ENCODE measurements around the gene AGPAT1. TPM values are rescaled to one million over a fixed set of nuclear protein-coding genes. Genes with fewer than 3 reads are reported as not detected.
"Not testable (repeated sequence)": the region's sequence is repeated elsewhere in the genome, so short reads cannot be mapped to it uniquely, and the experiment has no call there.

AGPAT1 gene
- total and polyA plus RNA-seq, 7 experiments from 2014 or later = 19.3 to 46.1 (median 29.7) TPM

- no peaks in the 10 kb centered on the region for H3K36me3 Mint-ChIP-seq
- no peaks in the 10 kb centered on the region for H3K36me3 ChIP-seq (ENCODE audit: control insufficient read depth in 2 of 3, insufficient read depth in 3 of 3, low read length in 3 of 3)
- H3K9me3 Mint-ChIP-seq = no peaks in the 10 kb centered on the region
- peaks cover 0 to 10% (median 0%) of the 10 kb centered on the region in 5 donors for H3K27me3 Mint-ChIP-seq
- no peaks in the 10 kb centered on the region for H3K4me1 ChIP-seq (ENCODE audit: control insufficient read depth in 2 of 2, insufficient read depth in 2 of 2, low read length in 2 of 2)
- intact Hi-C loops (cut with micrococcal nuclease) = no loop called here
- no peak overlapping the region for H3K4me3 Mint-ChIP-seq
- H3K27ac Mint-ChIP-seq = peak overlapping the region in 4 of 9 donors; percentile 8 to 84 (median 49)
- peaks cover 0 to 2% (median 0%) of the 10 kb centered on the region in 7 donors for H3K4me1 Mint-ChIP-seq
- no peaks in the 10 kb centered on the region for H3K27me3 ChIP-seq (ENCODE audit: control insufficient read depth in 2 of 2, insufficient read depth in 2 of 2, low read length in 2 of 2)
- no peak overlapping the region for H3K4me3 ChIP-seq (ENCODE audit: low read length)
- CTCF ChIA-PET = no interaction called here
- no peaks in the 10 kb centered on the region for H3K9me3 ChIP-seq (ENCODE audit: control insufficient read depth in 2 of 3, low read length in 3 of 3)
- POLR2A ChIA-PET = interaction anchor here (1.3 to 1.4 kb wide), 2 partner anchors 20 to 21 kb away, joined by 4 to 5 read pairs; partner anchors contain the start of gene GPSM3
- no peak overlapping the region for H3K27ac ChIP-seq (ENCODE audit: low read depth, low read length)
- DNase-seq (no peak), ATAC-seq (no peak)
Observed at GRCh38 chr6:32212076-32212760, 36.3 kb upstream of the AGPAT1 start.

- H3K9me3 Mint-ChIP-seq; H3K4me3 ChIP-seq (ENCODE audit: low read length); H3K9me3 ChIP-seq (ENCODE audit: control insufficient read depth in 2 of 3, low read length in 3 of 3); H3K36me3 Mint-ChIP-seq; ATAC-seq; H3K27me3 ChIP-seq (ENCODE audit: control insufficient read depth in 2 of 2, insufficient read depth in 2 of 2, low read length in 2 of 2); DNase-seq; intact Hi-C loops (cut with micrococcal nuclease); H3K4me1 Mint-ChIP-seq; H3K36me3 ChIP-seq (ENCODE audit: control insufficient read depth in 2 of 3, insufficient read depth in 3 of 3, low read length in 3 of 3); H3K4me1 ChIP-seq (ENCODE audit: control insufficient read depth in 2 of 2, insufficient read depth in 2 of 2, low read length in 2 of 2); H3K27ac Mint-ChIP-seq; H3K27ac ChIP-seq (ENCODE audit: low read depth, low read length); H3K4me3 Mint-ChIP-seq: not testable (repeated sequence)
- H3K27me3 Mint-ChIP-seq = peaks cover 0 to 13% (median 0%) of the 10 kb centered on the region in 5 donors
- ChIA-PET CTCF (interaction anchor here (0.6 kb wide), 1 partner anchor 738 kb away, joined by 3 read pairs; no protein-coding TSS in a partner anchor), POLR2A (interaction anchor here (1.3 kb wide), 1 partner anchor 20 kb away, joined by 5 read pairs; no protein-coding TSS in a partner anchor)
Observed at GRCh38 chr6:32211432-32211831, 35.5 kb upstream of the AGPAT1 start.

- Mint-ChIP-seq H3K4me1 (peaks cover 0 to 2% (median 0%) of the 10 kb centered on the region in 7 donors), H3K9me3 (no peaks in the 10 kb centered on the region), H3K27ac (peak overlapping the region in 3 of 9 donors; percentile 51 to 84 (median 83)), H3K36me3 (no peaks in the 10 kb centered on the region), H3K27me3 (peaks cover 0 to 15% (median 0%) of the 10 kb centered on the region in 5 donors), H3K4me3 (no peak overlapping the region)
- Histone ChIP-seq H3K4me3 (ENCODE audit: low read length) (no peak overlapping the region), H3K36me3 (ENCODE audit: control insufficient read depth in 2 of 3, insufficient read depth in 3 of 3, low read length in 3 of 3) (no peaks in the 10 kb centered on the region), H3K4me1 (ENCODE audit: control insufficient read depth in 2 of 2, insufficient read depth in 2 of 2, low read length in 2 of 2) (no peaks in the 10 kb centered on the region), H3K9me3 (ENCODE audit: control insufficient read depth in 2 of 3, low read length in 3 of 3) (no peaks in the 10 kb centered on the region), H3K27me3 (ENCODE audit: control insufficient read depth in 2 of 2, insufficient read depth in 2 of 2, low read length in 2 of 2) (no peaks in the 10 kb centered on the region), H3K27ac (ENCODE audit: low read depth, low read length) (no peak overlapping the region)
- ChIA-PET POLR2A (no interaction called here), CTCF (no interaction called here)
- DNase-seq (no peak), ATAC-seq (no peak)
- intact Hi-C loops (cut with micrococcal nuclease) = no loop called here
Observed at GRCh38 chr6:32210191-32210601, 34.3 kb upstream of the AGPAT1 start.

GRCh38 chr6:32208996-32209395, 33.1 kb upstream of the AGPAT1 start:
- Histone ChIP-seq H3K27me3 (ENCODE audit: control insufficient read depth in 2 of 2, insufficient read depth in 2 of 2, low read length in 2 of 2) (no peaks in the 10 kb centered on the region), H3K4me1 (ENCODE audit: control insufficient read depth in 2 of 2, insufficient read depth in 2 of 2, low read length in 2 of 2) (no peaks in the 10 kb centered on the region), H3K4me3 (ENCODE audit: low read length) (no peak overlapping the region), H3K36me3 (ENCODE audit: control insufficient read depth in 2 of 3, insufficient read depth in 3 of 3, low read length in 3 of 3) (no peaks in the 10 kb centered on the region), H3K9me3 (ENCODE audit: control insufficient read depth in 2 of 3, low read length in 3 of 3) (no peaks in the 10 kb centered on the region), H3K27ac (ENCODE audit: low read depth, low read length) (no peak overlapping the region)
- POLR2A ChIA-PET = no interaction called here
- DNase-seq = no peak
- Mint-ChIP-seq H3K36me3 (no peaks in the 10 kb centered on the region), H3K27ac (peak overlapping the region in 1 of 9 donors; percentile 23), H3K4me3 (no peak overlapping the region), H3K4me1 (peaks cover 0 to 5% (median 0%) of the 10 kb centered on the region in 7 donors), H3K27me3 (peaks cover 0 to 24% (median 0%) of the 10 kb centered on the region in 5 donors), H3K9me3 (peaks cover 0 to 1% (median 0%) of the 10 kb centered on the region in 11 donors)
- intact Hi-C loops (cut with micrococcal nuclease) = no loop called here
- CTCF ChIA-PET = no interaction called here
- ATAC-seq = no peak

GRCh38 chr6:32204268-32204715, 28.4 kb upstream of the AGPAT1 start:
- H3K36me3 Mint-ChIP-seq = no peaks in the 10 kb centered on the region
- peaks cover 0 to 5% (median 0%) of the 10 kb centered on the region in 7 donors for H3K4me1 Mint-ChIP-seq
- Histone ChIP-seq H3K9me3 (ENCODE audit: control insufficient read depth in 2 of 3, low read length in 3 of 3) (no peaks in the 10 kb centered on the region), H3K27me3 (ENCODE audit: control insufficient read depth in 2 of 2, insufficient read depth in 2 of 2, low read length in 2 of 2) (no peaks in the 10 kb centered on the region), H3K4me1 (ENCODE audit: control insufficient read depth in 2 of 2, insufficient read depth in 2 of 2, low read length in 2 of 2) (no peaks in the 10 kb centered on the region), H3K27ac (ENCODE audit: low read depth, low read length) (no peak overlapping the region), H3K4me3 (ENCODE audit: low read length) (no peak overlapping the region), H3K36me3 (ENCODE audit: control insufficient read depth in 2 of 3, insufficient read depth in 3 of 3, low read length in 3 of 3) (no peaks in the 10 kb centered on the region)
- H3K27me3 Mint-ChIP-seq = peaks cover 0 to 25% (median 0%) of the 10 kb centered on the region in 5 donors
- ATAC-seq = no peak
- peaks cover 0 to 1% (median 0%) of the 10 kb centered on the region in 11 donors for H3K9me3 Mint-ChIP-seq
- H3K4me3 Mint-ChIP-seq = no peak overlapping the region
- intact Hi-C loops (cut with micrococcal nuclease) = no loop called here
- ChIA-PET POLR2A (interaction anchor here (2.1 kb wide), 1 partner anchor 8 kb away, joined by 8 read pairs; no protein-coding TSS in a partner anchor), CTCF (no interaction called here)
- DNase-seq = no peak
- H3K27ac Mint-ChIP-seq = no peak overlapping the region

- Histone ChIP-seq H3K27me3 (ENCODE audit: control insufficient read depth in 2 of 2, insufficient read depth in 2 of 2, low read length in 2 of 2) (no peaks in the 10 kb centered on the region), H3K27ac (ENCODE audit: low read depth, low read length) (no peak overlapping the region), H3K4me1 (ENCODE audit: control insufficient read depth in 2 of 2, insufficient read depth in 2 of 2, low read length in 2 of 2) (no peaks in the 10 kb centered on the region), H3K36me3 (ENCODE audit: control insufficient read depth in 2 of 3, insufficient read depth in 3 of 3, low read length in 3 of 3) (no peaks in the 10 kb centered on the region), H3K9me3 (ENCODE audit: control insufficient read depth in 2 of 3, low read length in 3 of 3) (no peaks in the 10 kb centered on the region), H3K4me3 (ENCODE audit: low read length) (no peak overlapping the region)
- intact Hi-C loops (cut with micrococcal nuclease) = no loop called here
- Mint-ChIP-seq H3K4me3 (no peak overlapping the region), H3K27me3 (peaks cover 0 to 22% (median 0%) of the 10 kb centered on the region in 5 donors), H3K9me3 (peaks cover 0 to 1% (median 0%) of the 10 kb centered on the region in 11 donors), H3K4me1 (peaks cover 0 to 5% (median 0%) of the 10 kb centered on the region in 7 donors), H3K27ac (peak overlapping the region in 1 of 9 donors; percentile 62), H3K36me3 (no peaks in the 10 kb centered on the region)
- no peak for ATAC-seq
- ChIA-PET CTCF (no interaction called here), POLR2A (interaction anchor here (2.1 kb wide), 1 partner anchor 8 kb away, joined by 8 read pairs; no protein-coding TSS in a partner anchor)
- no peak for DNase-seq
Observed at GRCh38 chr6:32203426-32204267, 27.8 kb upstream of the AGPAT1 start.

Data from naive thymus-derived CD4-positive, alpha-beta T cell (primary cell).